ENCODE data around the gene LMLN. TPM values are rescaled to one million over a fixed set of nuclear protein-coding genes. Genes with fewer than 3 reads are reported as not detected.
"Not testable (repeated sequence)": the region's sequence is repeated elsewhere in the genome, so short reads cannot be mapped to it uniquely, and the experiment has no call there.

LMLN gene
- total and polyA plus RNA-seq, 8 donors = 0.15 to 13.8 (median 2.0) TPM

GRCh38 chr3:198043119-198043518, 83.1 kb downstream of the LMLN start:
- TF ChIP-seq CTCF (IDR thresholded peaks at IDR 0.05) = no peak
- TF ChIP-seq EP300 (IDR thresholded peaks at IDR 0.05) = no peak
- TF ChIP-seq POLR2A (IDR thresholded peaks at IDR 0.05) = no peak
- no peak for TF ChIP-seq POLR2AphosphoS5 (IDR thresholded peaks at IDR 0.05)
- H3K36me3 ChIP-seq = peaks cover 0 to 29% (median 19%) of the 10 kb centered on the region in 4 donors
- H3K27ac ChIP-seq = no peak overlapping the region
- H3K4me3 ChIP-seq = no peak overlapping the region
- no peaks in the 10 kb centered on the region for H3K27me3 ChIP-seq
- H3K9me3 ChIP-seq = no peaks in the 10 kb centered on the region
- WGBS, 5 donors = 92 to 95% (median 93%) methylated on average over 6 to 9 of the region's 9 CpGs
- no peaks in the 10 kb centered on the region for H3K4me1 ChIP-seq
- no peak for DNase-seq
- intact Hi-C loops (cut with DNase I; ENCODE audit: low total_unique reads) = no loop called here

GRCh38 chr3:198046120-198046857, 86.3 kb downstream of the LMLN start:
- intact Hi-C loops (cut with DNase I; ENCODE audit: low total_unique reads) = no loop called here
- Histone ChIP-seq H3K4me3 (no peak overlapping the region), H3K9me3 (no peaks in the 10 kb centered on the region), H3K36me3 (peaks cover 0 to 6% (median 0%) of the 10 kb centered on the region in 4 donors), H3K27me3 (no peaks in the 10 kb centered on the region), H3K4me1 (no peaks in the 10 kb centered on the region), H3K27ac (no peak overlapping the region)
- 94 to 100% (median 97%) methylated on average over 1 to 8 of the region's 8 CpGs; no CpG with 5 or more reads in 1 of the 5 donors for WGBS, 5 donors
- no peak for DNase-seq
- no peak for TF ChIP-seq POLR2AphosphoS5 (IDR thresholded peaks at IDR 0.05)

GRCh38 chr3:198048445-198048844, 88.4 kb downstream of the LMLN start:
- no peak for DNase-seq
- Histone ChIP-seq H3K4me1 (no peaks in the 10 kb centered on the region), H3K36me3 (no peaks in the 10 kb centered on the region), H3K4me3 (no peak overlapping the region), H3K9me3 (no peaks in the 10 kb centered on the region), H3K27ac (no peak overlapping the region), H3K27me3 (no peaks in the 10 kb centered on the region)
- intact Hi-C loops (cut with DNase I; ENCODE audit: low total_unique reads) = no loop called here
- TF ChIP-seq CTCF (IDR thresholded peaks at IDR 0.05) (no peak), POLR2A (IDR thresholded peaks at IDR 0.05) (no peak), POLR2AphosphoS5 (IDR thresholded peaks at IDR 0.05) (no peak), EP300 (IDR thresholded peaks at IDR 0.05) (no peak)

GRCh38 chr3:198051836-198052235, 91.8 kb downstream of the LMLN start:
- H3K4me3 ChIP-seq = no peak overlapping the region
- no peaks in the 10 kb centered on the region for H3K4me1 ChIP-seq
- 61 to 77% (median 65%) methylated on average over 2 of the region's 2 CpGs for WGBS, 5 donors
- DNase-seq = no peak
- H3K36me3 ChIP-seq = no peaks in the 10 kb centered on the region
- no peaks in the 10 kb centered on the region for H3K9me3 ChIP-seq
- no peaks in the 10 kb centered on the region for H3K27me3 ChIP-seq
- H3K27ac ChIP-seq = no peak overlapping the region
- TF ChIP-seq EP300 (IDR thresholded peaks at IDR 0.05) = no peak
- TF ChIP-seq POLR2AphosphoS5 (IDR thresholded peaks at IDR 0.05) = no peak
- no peak for TF ChIP-seq POLR2A (IDR thresholded peaks at IDR 0.05)
- TF ChIP-seq CTCF (IDR thresholded peaks at IDR 0.05) = no peak
- intact Hi-C loops (cut with DNase I; ENCODE audit: low total_unique reads) = no loop called here

- H3K27me3 ChIP-seq; H3K36me3 ChIP-seq; DNase-seq; H3K4me3 ChIP-seq; intact Hi-C loops (cut with DNase I; ENCODE audit: low total_unique reads); H3K27ac ChIP-seq; H3K9me3 ChIP-seq; H3K4me1 ChIP-seq: not testable (repeated sequence)
Measured at GRCh38 chr3:198053462-198053861, 93.4 kb downstream of the LMLN start.
